ENCODE measurements around the gene EFCAB8. TPM values are rescaled to one million over a fixed set of nuclear protein-coding genes. Genes with fewer than 3 reads are reported as not detected.
"Not testable (repeated sequence)": the region's sequence is repeated elsewhere in the genome, so short reads cannot be mapped to it uniquely, and the experiment has no call there.

The EFCAB8 gene
- total RNA-seq, 1 donor from 2014 or later: not detected

- no peak for DNase-seq (ENCODE audit: low spot score)
Measured at GRCh38 chr20:32930701-32931100, 72.0 kb downstream of the EFCAB8 start.

DNA sequence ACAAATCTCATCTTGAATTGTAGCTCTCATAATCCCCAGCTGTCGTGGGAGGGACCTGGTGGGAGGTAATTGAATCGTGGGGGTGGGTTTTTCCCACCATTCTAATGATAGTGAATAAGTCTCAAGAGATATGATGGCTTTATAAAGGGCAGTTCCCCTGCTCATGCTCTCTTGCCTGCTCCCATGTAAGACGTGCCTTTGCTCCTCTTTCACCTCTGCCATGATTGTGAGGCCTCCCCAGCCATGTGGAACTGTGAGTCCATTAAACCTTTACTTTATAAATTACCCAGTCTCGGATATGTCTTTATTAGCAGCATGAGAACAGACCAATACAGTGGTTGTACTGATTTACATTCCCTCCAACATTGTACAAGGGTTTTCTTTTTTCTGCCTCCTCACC lies 75.9 kb downstream of the EFCAB8 start:
- intact Hi-C loops (cut with DNase I): no loop called here

More at GRCh38 chr20:32930701-32931100, 72.0 kb downstream of the EFCAB8 start:
- intact Hi-C loops (cut with DNase I): no loop called here

DNA sequence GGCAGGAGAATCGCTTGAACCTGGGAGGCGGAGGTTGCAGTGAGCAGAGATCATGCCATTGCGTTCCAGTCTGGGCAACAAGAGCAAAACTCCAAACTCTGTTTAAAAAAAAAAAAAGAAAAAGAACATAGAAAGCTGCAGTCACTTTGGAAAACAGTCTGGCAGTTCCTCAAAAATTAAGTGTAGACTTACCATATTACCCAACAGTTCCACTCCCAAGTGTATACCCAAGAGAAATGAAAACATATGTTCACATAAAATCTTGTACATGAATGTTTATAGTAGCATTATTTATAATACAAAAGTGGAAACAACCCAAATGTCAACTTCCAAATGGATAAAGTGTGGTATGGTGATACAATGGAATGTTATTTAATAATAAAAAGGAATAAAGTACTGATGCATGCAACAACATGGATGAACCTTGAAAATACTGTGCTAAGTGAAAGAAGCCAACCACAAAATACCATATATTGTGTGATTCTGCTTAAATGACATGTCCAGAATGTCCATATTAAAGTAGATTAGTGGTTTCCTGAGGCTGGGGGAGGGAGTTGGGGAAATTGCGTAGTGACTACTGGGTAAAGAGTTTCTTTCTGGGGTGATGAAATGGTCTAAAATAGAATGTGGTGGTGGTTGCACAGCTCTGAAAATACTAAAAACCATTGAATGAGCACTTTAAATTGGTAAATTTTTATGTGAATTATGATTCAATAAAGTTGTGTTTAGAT lies 82.6 kb downstream of the EFCAB8 start:
- DNase-seq (ENCODE audit: low spot score): no peak
- intact Hi-C loops (cut with DNase I): no loop called here

More for the DNA sequence above, 75.9 kb downstream of the EFCAB8 start:
- no peak for DNase-seq (ENCODE audit: low spot score)

- intact Hi-C loops (cut with DNase I): no loop called here
- DNase-seq (ENCODE audit: low spot score): no peak
Measured at GRCh38 chr20:32943490-32944052, 84.8 kb downstream of the EFCAB8 start.

GRCh38 chr20:32945710-32946221 lies 87.0 kb downstream of the EFCAB8 start:
- intact Hi-C loops (cut with DNase I): loop anchor here (5.0 kb wide), 1 partner anchor 153 kb away; no protein-coding TSS in a partner anchor
- DNase-seq (ENCODE audit: low spot score): no peak

GRCh38 chr20:32946629-32947028 lies 87.9 kb downstream of the EFCAB8 start:
- intact Hi-C loops (cut with DNase I): loop anchor here (5.0 kb wide), 1 partner anchor 154 kb away; no protein-coding TSS in a partner anchor
- no peak for DNase-seq (ENCODE audit: low spot score)

GRCh38 chr20:32950539-32950938 lies 91.8 kb downstream of the EFCAB8 start:
- DNase-seq (ENCODE audit: low spot score); intact Hi-C loops (cut with DNase I): not testable (repeated sequence)

DNA sequence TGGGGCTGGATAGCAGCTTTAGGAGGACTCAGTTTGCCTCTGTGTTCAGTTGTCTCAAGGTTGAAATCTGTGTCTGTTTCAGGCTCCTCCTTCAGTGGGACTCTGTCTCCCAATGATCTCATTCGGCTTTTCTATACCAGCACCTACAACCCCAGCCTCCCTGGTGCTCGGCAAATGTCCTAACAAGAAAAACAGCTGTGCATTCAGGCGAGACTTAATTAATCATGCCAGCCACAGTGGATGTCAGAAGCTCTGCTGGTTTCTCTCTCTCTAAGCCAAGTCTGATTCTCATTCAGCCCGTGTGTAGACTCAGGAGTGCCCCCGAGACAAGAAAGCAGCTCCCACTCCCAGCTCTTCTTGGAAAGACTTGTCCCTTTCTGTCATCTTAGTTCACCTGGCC lies 98.7 kb downstream of the EFCAB8 start:
- intact Hi-C loops (cut with DNase I): no loop called here
- no peak for DNase-seq (ENCODE audit: low spot score)

DNA sequence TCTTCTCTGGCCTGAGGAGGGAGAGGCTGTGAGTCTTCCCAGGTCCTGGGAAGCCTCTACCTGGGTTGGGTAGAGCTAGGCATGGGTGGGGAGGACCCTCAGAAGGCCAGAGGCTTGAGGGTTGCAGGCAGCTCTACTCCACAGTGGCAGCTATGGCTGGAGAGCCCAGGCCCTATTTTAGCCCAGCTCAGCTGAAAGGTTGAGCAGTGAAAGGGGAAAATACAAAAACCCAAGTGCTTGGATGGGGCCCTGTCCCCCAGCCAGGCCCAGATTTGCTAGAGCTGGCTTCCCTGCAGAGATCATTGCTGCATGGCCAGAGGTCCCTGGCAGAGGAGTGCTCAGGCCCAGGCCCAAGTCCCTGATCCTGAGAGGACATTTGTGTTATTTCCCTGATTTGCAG lies 99.9 kb downstream of the EFCAB8 start:
- intact Hi-C loops (cut with DNase I): no loop called here
- no peak for DNase-seq (ENCODE audit: low spot score)

DNA sequence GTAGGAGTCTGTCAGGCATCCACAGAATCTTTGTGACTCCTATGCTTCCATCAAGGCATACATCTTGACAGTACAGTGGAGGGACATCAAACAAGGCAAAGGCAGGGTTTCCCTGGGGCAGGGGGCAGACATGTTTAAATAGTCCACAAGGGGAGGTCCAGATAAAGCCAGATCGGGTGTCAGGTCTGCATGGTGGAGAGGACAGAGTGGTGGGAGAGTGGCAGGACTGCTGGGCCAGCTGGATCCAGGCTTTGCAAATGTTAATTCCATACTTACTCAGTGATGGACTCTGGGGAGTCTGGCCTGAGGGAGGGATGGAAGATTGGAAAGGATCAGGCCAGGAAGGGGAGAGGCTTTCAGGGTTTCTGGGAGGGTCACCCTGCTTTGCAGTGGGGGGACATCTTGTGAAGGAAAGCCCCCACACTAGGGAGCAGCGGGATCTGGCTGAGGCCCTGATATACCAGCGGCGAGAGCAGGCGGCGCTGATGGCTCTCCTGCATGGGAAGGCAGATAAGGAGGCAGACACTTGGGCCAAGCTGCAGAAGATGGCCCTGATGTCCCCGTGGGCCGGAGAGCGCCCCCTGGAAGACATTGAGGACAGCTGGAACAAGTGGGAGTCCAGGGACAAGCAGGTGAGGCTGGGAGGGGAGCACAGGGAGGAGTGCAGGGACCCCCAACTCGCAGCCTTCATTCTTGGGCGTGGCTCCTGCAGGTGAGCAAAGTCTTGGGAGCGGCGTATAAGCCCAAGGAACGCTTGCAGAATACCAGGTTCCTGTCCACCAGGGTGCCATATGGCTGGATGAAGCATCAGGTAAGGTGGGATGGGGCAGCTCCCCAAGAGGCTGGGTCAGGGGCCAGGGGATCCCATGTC lies 100.9 kb downstream of the EFCAB8 start:
- DNase-seq (ENCODE audit: low spot score): no peak
- intact Hi-C loops (cut with DNase I): no loop called here

DNA sequence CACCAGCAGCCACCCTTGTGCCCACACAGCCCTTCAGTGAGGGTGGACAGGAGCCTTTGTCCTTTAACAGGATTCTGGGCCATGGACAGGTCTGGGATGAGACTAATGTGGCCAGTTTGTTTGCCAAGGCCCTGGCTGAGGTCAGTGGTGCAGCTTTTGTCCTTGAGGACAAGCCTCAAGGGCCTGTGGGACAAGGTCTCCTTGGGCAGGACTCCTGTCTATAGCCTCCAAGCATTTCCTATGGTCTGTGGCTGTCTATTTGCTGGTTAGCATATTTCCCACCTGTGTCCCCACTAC lies 101.4 kb downstream of the EFCAB8 start:
- intact Hi-C loops (cut with DNase I): no loop called here
- DNase-seq (ENCODE audit: low spot score): no peak

DNA sequence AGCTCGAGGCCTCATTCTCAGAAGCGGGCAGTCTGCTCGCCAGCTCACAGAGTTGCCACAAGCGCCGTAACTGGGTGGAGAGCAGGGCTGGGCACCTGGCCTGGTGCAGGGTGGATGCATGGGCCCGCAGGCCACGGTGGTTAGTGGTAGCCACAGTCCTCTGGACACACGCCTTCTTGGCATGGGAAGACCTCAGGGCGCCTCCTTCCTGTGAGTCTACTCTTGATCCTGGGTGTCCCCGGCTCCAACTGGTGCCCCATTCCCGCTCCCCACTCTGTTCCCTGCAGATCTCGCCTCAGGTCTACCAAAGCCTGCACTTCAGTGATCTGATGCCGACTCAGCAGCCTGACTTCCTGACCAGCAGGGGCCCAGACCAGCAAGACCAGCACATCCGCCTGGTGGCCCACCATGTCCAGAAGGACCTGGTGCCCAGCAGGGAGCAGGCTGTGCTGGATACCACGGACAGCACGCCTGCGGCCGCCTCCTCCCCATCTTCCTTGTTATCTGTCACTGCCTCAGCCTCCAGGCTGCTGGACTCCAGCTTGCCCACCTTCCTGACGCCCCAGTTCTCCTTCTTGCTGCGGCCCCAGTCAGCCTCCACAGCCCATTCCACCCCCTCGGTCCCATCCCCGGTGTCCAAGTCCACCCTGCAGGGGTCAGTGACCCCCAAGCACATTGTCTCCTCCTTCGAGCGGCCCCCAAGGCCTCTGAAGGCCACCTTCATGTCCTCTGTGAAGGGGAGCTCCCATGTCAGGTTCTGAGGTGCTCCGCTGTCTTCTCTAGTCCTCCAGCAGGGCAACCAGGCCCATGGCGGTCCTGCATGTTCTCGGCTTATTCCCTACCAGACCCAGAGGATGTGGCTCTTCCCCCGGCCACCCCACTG lies 102.4 kb downstream of the EFCAB8 start:
- DNase-seq (ENCODE audit: low spot score): no peak
- intact Hi-C loops (cut with DNase I): no loop called here

GRCh38 chr20:32962053-32962452 lies 103.3 kb downstream of the EFCAB8 start:
- intact Hi-C loops (cut with DNase I): no loop called here
- no peak for DNase-seq (ENCODE audit: low spot score)

DNA sequence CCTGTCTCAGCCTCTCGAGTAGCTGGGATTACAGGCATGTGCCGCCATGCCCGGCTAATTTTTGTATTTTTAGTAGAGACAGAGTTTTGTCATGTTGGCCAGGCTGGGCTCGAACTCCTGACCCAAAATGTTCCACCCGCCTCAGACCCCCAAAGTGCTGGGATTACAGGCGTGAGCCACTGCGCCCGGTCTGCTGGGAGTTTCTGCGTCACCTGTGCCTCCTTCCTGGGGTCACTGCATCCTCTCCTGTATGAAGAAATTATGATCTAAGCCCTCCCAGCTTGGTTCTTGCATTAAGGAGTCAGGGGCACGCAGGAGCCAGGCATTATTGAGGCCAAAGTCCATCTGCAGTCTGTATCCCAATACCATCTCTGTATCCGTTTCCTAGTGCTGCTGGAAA lies 103.9 kb downstream of the EFCAB8 start:
- intact Hi-C loops (cut with DNase I): not testable (repeated sequence)

DNA sequence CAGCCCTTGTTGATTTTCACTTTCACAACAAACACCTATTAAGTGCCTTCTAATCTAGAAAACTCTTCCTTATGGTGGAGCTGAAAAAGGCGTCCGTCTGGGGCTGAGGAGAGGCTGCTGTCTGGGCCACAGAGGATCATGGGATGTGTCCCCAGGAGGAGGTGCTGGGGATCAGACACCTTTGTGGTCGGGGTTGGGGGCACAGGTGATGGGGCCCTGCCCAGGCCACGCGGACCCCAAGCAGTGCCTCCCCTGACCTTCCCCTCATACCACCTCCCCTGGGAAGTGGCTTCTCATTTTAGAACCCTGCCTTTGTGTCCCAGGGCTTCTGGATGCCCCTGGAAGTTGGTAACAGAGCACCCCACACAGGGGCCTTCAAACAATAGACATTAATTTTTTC lies 104.5 kb downstream of the EFCAB8 start:
- intact Hi-C loops (cut with DNase I): no loop called here
- no peak for DNase-seq (ENCODE audit: low spot score)

More for the DNA sequence above, 103.9 kb downstream of the EFCAB8 start:
- DNase-seq (ENCODE audit: low spot score): not testable (repeated sequence)

GRCh38 chr20:32964575-32964974 lies 105.9 kb downstream of the EFCAB8 start:
- intact Hi-C loops (cut with DNase I): no loop called here
- no peak for DNase-seq (ENCODE audit: low spot score)

GRCh38 chr20:32965115-32965514 lies 106.4 kb downstream of the EFCAB8 start:
- intact Hi-C loops (cut with DNase I): no loop called here
- DNase-seq (ENCODE audit: low spot score): no peak

- intact Hi-C loops (cut with DNase I): no loop called here
- DNase-seq (ENCODE audit: low spot score): no peak
Measured at GRCh38 chr20:32965581-32966373, 107.1 kb downstream of the EFCAB8 start.

DNA sequence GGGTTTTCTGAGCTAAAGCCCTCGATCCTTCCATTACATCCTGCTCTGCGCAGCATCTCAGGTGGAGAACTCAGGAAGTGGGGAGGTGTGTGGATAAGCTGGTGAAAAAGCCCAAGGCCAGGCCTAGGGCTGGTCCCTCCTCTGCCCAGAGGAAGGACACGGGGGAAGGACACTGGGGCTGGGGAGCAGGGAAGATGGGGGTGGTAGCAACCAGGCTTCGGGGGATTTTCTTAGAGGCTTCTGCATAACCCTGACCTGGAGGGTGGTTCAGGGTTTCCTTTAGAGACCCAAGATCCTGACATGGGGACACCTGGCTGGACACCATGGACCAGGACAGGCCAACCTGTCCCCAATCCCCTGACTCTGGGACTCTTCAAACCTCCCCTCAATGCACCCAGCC lies 107.7 kb downstream of the EFCAB8 start:
- intact Hi-C loops (cut with DNase I): no loop called here
- DNase-seq (ENCODE audit: low spot score): no peak
